Natural killer cell treated with Interleukin-12 subunit alpha and Interleukin-12 subunit beta and Interleukin-15 and Interleukin-18, amount 100 ng/mL, for 72 hours (primary cell): ENCODE results near the gene SLC39A11. TPM values are rescaled to one million over a fixed set of nuclear protein-coding genes. Genes with fewer than 3 reads are reported as not detected.
A peak's percentile ranks its signal among the peaks of the same experiment; 100 is the strongest.

ENCODE experiments used
- ATAC-seq, 2 donors: fragments of 150-1000 bp; cut with Tn5 transposase in 1 of 2; sonication (Bioruptor Pico), chemical (Tn5 transposase) in 1 of 2; 2 replicates each; pipeline ENCODE4 v1.10.0; 2021
- DNase-seq: peaks from one replicate; pipeline ENCODE4 v3.0.0; 2022; ENCODE audit warnings: low spot score
- H3K27ac Mint-ChIP-seq, 2 donors: 1 replicate in 1 of 2; 2 replicates in 1 of 2; pipeline ENCODE4 v1.8.0; 2022; ENCODE audit warnings: mixed read lengths in 2 of 2, mild to moderate bottlenecking in 1 of 2, moderate library complexity in 1 of 2
- H3K27me3 Mint-ChIP-seq, 2 donors: 1 replicate in 1 of 2; 2 replicates in 1 of 2; pipeline ENCODE4 v1.8.0; 2022; ENCODE audit warnings: mixed read lengths in 2 of 2
- H3K36me3 Mint-ChIP-seq: one replicate; pipeline ENCODE4 v1.8.0; 2022; ENCODE audit warnings: mixed read lengths
- H3K4me1 Mint-ChIP-seq, 2 donors: 1 replicate in 1 of 2; 2 replicates in 1 of 2; pipeline ENCODE4 v1.8.0; 2022; ENCODE audit warnings: low read depth in 2 of 2, mixed read lengths in 2 of 2, mild to moderate bottlenecking in 1 of 2
- H3K4me3 Mint-ChIP-seq: one replicate; pipeline ENCODE4 v1.8.0; 2022; ENCODE audit warnings: mixed read lengths
- H3K9me3 Mint-ChIP-seq: 2 replicates; pipeline ENCODE4 v1.8.0; 2022; ENCODE audit warnings: mixed read lengths
- total RNA-seq, 2 donors: library from RNA; stranded (reverse); gene quantifications; one replicate each; pipeline ENCODE4 v1.2.3, GENCODE V29; 2022

The SLC39A11 gene
- total RNA-seq, 2 donors from 2014 or later: 25.6 to 56.1 TPM

- H3K4me3 Mint-ChIP-seq: no peak overlapping the region
- peaks cover 5 to 15% of the 10 kb centered on the region in 2 donors for H3K4me1 Mint-ChIP-seq
- no peak overlapping the region for H3K27ac Mint-ChIP-seq
- H3K9me3 Mint-ChIP-seq: no peaks in the 10 kb centered on the region
- no peaks in the 10 kb centered on the region for H3K27me3 Mint-ChIP-seq
- DNase-seq (no peak), ATAC-seq (no peak)
- H3K36me3 Mint-ChIP-seq: no peaks in the 10 kb centered on the region
Measured at GRCh38 chr17:73030995-73031394, 61.5 kb downstream of the SLC39A11 start.

GRCh38 chr17:73030501-73030921, 62.0 kb downstream of the SLC39A11 start:
- H3K27me3 Mint-ChIP-seq: no peaks in the 10 kb centered on the region
- H3K9me3 Mint-ChIP-seq: no peaks in the 10 kb centered on the region
- no peak overlapping the region for H3K4me3 Mint-ChIP-seq
- ATAC-seq (no peak), DNase-seq (no peak)
- H3K4me1 Mint-ChIP-seq: peaks cover 5 to 15% of the 10 kb centered on the region in 2 donors
- H3K27ac Mint-ChIP-seq: no peak overlapping the region
- H3K36me3 Mint-ChIP-seq: no peaks in the 10 kb centered on the region

- no peaks in the 10 kb centered on the region for H3K36me3 Mint-ChIP-seq
- no peak overlapping the region for H3K27ac Mint-ChIP-seq
- DNase-seq: no peak
- no peak overlapping the region for H3K4me3 Mint-ChIP-seq
- H3K27me3 Mint-ChIP-seq: no peaks in the 10 kb centered on the region
- peaks cover 5 to 15% of the 10 kb centered on the region in 2 donors for H3K4me1 Mint-ChIP-seq
- no peaks in the 10 kb centered on the region for H3K9me3 Mint-ChIP-seq
- ATAC-seq: no peak
Measured at GRCh38 chr17:73029991-73030390, 62.5 kb downstream of the SLC39A11 start.

GRCh38 chr17:73029021-73029420, 63.5 kb downstream of the SLC39A11 start:
- Mint-ChIP-seq H3K4me3 (no peak overlapping the region), H3K27me3 (no peaks in the 10 kb centered on the region), H3K9me3 (no peaks in the 10 kb centered on the region), H3K36me3 (no peaks in the 10 kb centered on the region), H3K27ac (no peak overlapping the region), H3K4me1 (peaks cover 0 to 12% of the 10 kb centered on the region in 2 donors)
- no peak for DNase-seq
- no peak for ATAC-seq

- no peak overlapping the region for H3K4me3 Mint-ChIP-seq
- H3K27me3 Mint-ChIP-seq: no peaks in the 10 kb centered on the region
- no peaks in the 10 kb centered on the region for H3K36me3 Mint-ChIP-seq
- H3K9me3 Mint-ChIP-seq: no peaks in the 10 kb centered on the region
- no peak overlapping the region for H3K27ac Mint-ChIP-seq
- DNase-seq (no peak), ATAC-seq (no peak)
- H3K4me1 Mint-ChIP-seq: peaks cover 0 to 12% of the 10 kb centered on the region in 2 donors
Measured at GRCh38 chr17:73028299-73028755, 64.2 kb downstream of the SLC39A11 start.

- DNase-seq: no peak
- Mint-ChIP-seq H3K27me3 (no peaks in the 10 kb centered on the region), H3K4me1 (peaks cover 6 to 18% of the 10 kb centered on the region in 2 donors), H3K4me3 (no peak overlapping the region), H3K27ac (no peak overlapping the region), H3K9me3 (no peaks in the 10 kb centered on the region), H3K36me3 (no peaks in the 10 kb centered on the region)
- ATAC-seq: no peak
Measured at GRCh38 chr17:73027130-73027741, 65.3 kb downstream of the SLC39A11 start.

GRCh38 chr17:73025041-73025560, 67.4 kb downstream of the SLC39A11 start:
- Mint-ChIP-seq H3K27me3 (no peaks in the 10 kb centered on the region), H3K4me1 (peaks cover 16 to 30% of the 10 kb centered on the region in 2 donors), H3K4me3 (no peak overlapping the region), H3K27ac (no peak overlapping the region), H3K9me3 (no peaks in the 10 kb centered on the region), H3K36me3 (peaks cover 5% of the 10 kb centered on the region)
- no peak for DNase-seq
- ATAC-seq: no peak

- DNase-seq (no peak), ATAC-seq (no peak)
- Mint-ChIP-seq H3K9me3 (no peaks in the 10 kb centered on the region), H3K4me3 (no peak overlapping the region), H3K36me3 (peaks cover 11% of the 10 kb centered on the region), H3K27me3 (no peaks in the 10 kb centered on the region), H3K4me1 (peaks cover 19 to 30% of the 10 kb centered on the region in 2 donors), H3K27ac (no peak overlapping the region)
Measured at GRCh38 chr17:73023759-73024158, 68.7 kb downstream of the SLC39A11 start.

GRCh38 chr17:73022694-73023093, 69.8 kb downstream of the SLC39A11 start:
- peaks cover 17% of the 10 kb centered on the region for H3K36me3 Mint-ChIP-seq
- no peak for DNase-seq
- peaks cover 19 to 27% of the 10 kb centered on the region in 2 donors for H3K4me1 Mint-ChIP-seq
- H3K27ac Mint-ChIP-seq: no peak overlapping the region
- H3K9me3 Mint-ChIP-seq: peaks cover 4% of the 10 kb centered on the region
- peak overlapping the region; percentile 42 for H3K4me3 Mint-ChIP-seq
- no peak for ATAC-seq
- H3K27me3 Mint-ChIP-seq: no peaks in the 10 kb centered on the region

- DNase-seq (no peak), ATAC-seq (no peak)
- H3K27ac Mint-ChIP-seq: no peak overlapping the region
- peaks cover 19 to 20% of the 10 kb centered on the region in 2 donors for H3K4me1 Mint-ChIP-seq
- H3K4me3 Mint-ChIP-seq: no peak overlapping the region
- H3K9me3 Mint-ChIP-seq: peaks cover 4% of the 10 kb centered on the region
- peaks cover 22% of the 10 kb centered on the region for H3K36me3 Mint-ChIP-seq
- no peaks in the 10 kb centered on the region for H3K27me3 Mint-ChIP-seq
Measured at GRCh38 chr17:73021771-73022170, 70.7 kb downstream of the SLC39A11 start.

GRCh38 chr17:73020110-73020509, 72.4 kb downstream of the SLC39A11 start:
- Mint-ChIP-seq H3K27me3 (no peaks in the 10 kb centered on the region), H3K4me1 (peaks cover 19 to 21% of the 10 kb centered on the region in 2 donors), H3K27ac (no peak overlapping the region), H3K4me3 (no peak overlapping the region), H3K9me3 (peaks cover 4% of the 10 kb centered on the region), H3K36me3 (peaks cover 24% of the 10 kb centered on the region)
- ATAC-seq (no peak), DNase-seq (no peak)

- ATAC-seq (no peak), DNase-seq (no peak)
- H3K27ac Mint-ChIP-seq: no peak overlapping the region
- H3K27me3 Mint-ChIP-seq: no peaks in the 10 kb centered on the region
- peaks cover 19 to 26% of the 10 kb centered on the region in 2 donors for H3K4me1 Mint-ChIP-seq
- H3K4me3 Mint-ChIP-seq: no peak overlapping the region
- H3K9me3 Mint-ChIP-seq: peaks cover 4% of the 10 kb centered on the region
- peaks cover 24% of the 10 kb centered on the region for H3K36me3 Mint-ChIP-seq
Measured at GRCh38 chr17:73018599-73018998, 73.9 kb downstream of the SLC39A11 start.

- Mint-ChIP-seq H3K27me3 (no peaks in the 10 kb centered on the region), H3K36me3 (peaks cover 24% of the 10 kb centered on the region), H3K4me1 (peaks cover 15 to 20% of the 10 kb centered on the region in 2 donors), H3K27ac (no peak overlapping the region), H3K4me3 (no peak overlapping the region), H3K9me3 (peaks cover 4% of the 10 kb centered on the region)
- no peak for DNase-seq
- no peak for ATAC-seq
Measured at GRCh38 chr17:73017658-73018057, 74.8 kb downstream of the SLC39A11 start.

- Mint-ChIP-seq H3K27me3 (no peaks in the 10 kb centered on the region), H3K9me3 (peaks cover 4% of the 10 kb centered on the region), H3K36me3 (peaks cover 19% of the 10 kb centered on the region), H3K4me1 (peaks cover 10 to 12% of the 10 kb centered on the region in 2 donors), H3K27ac (no peak overlapping the region), H3K4me3 (no peak overlapping the region)
- ATAC-seq (no peak), DNase-seq (no peak)
Measured at GRCh38 chr17:73015722-73016276, 76.7 kb downstream of the SLC39A11 start.
